GM18870 (cell line): ENCODE data around the gene WNT2.
A peak's percentile ranks its signal among the peaks of the same experiment; 100 is the strongest.
"Not testable (repeated sequence)": the region's sequence is repeated elsewhere in the genome, so short reads cannot be mapped to it uniquely, and the experiment has no call there.

Source experiments
- ATAC-seq: cut with Tn5 transposase; IDR thresholded peaks from one replicate; pipeline ENCODE4 v1.9.1; 2021; ENCODE audit warnings: moderate library complexity; ENCODE audit not compliant: unreplicated experiment

The WNT2 gene

GRCh38 chr7:117270371-117270770 lies 52.5 kb downstream of the WNT2 start:
- no peak for ATAC-seq

- no peak for ATAC-seq
Observed at GRCh38 chr7:117269886-117270285, 53.0 kb downstream of the WNT2 start.

- ATAC-seq = no peak
Observed at GRCh38 chr7:117269417-117269816, 53.4 kb downstream of the WNT2 start.

GRCh38 chr7:117264716-117265115 lies 58.1 kb downstream of the WNT2 start:
- ATAC-seq = no peak

GRCh38 chr7:117262546-117262945 lies 60.3 kb downstream of the WNT2 start:
- ATAC-seq = no peak

GRCh38 chr7:117259615-117260014 lies 63.2 kb downstream of the WNT2 start:
- ATAC-seq = no peak

GRCh38 chr7:117251687-117252086 lies 71.2 kb downstream of the WNT2 start:
- no peak for ATAC-seq

GRCh38 chr7:117250801-117251200 lies 72.1 kb downstream of the WNT2 start:
- ATAC-seq = no peak

- ATAC-seq = no peak
Observed at GRCh38 chr7:117250245-117250644, 72.6 kb downstream of the WNT2 start.

GRCh38 chr7:117249696-117250095 lies 73.2 kb downstream of the WNT2 start:
- no peak for ATAC-seq

GRCh38 chr7:117248829-117249228 lies 74.0 kb downstream of the WNT2 start:
- no peak for ATAC-seq

GRCh38 chr7:117247809-117248208 lies 75.0 kb downstream of the WNT2 start:
- no peak for ATAC-seq

GRCh38 chr7:117245703-117246102 lies 77.2 kb downstream of the WNT2 start:
- ATAC-seq = not testable (repeated sequence)

GRCh38 chr7:117243390-117243789 lies 79.5 kb downstream of the WNT2 start:
- no peak for ATAC-seq

GRCh38 chr7:117241088-117241487 lies 81.8 kb downstream of the WNT2 start:
- ATAC-seq = no peak

GRCh38 chr7:117238937-117239336 lies 83.9 kb downstream of the WNT2 start:
- ATAC-seq = no peak

GRCh38 chr7:117238472-117238871 lies 84.4 kb downstream of the WNT2 start:
- ATAC-seq = no peak

- no peak for ATAC-seq
Observed at GRCh38 chr7:117237646-117238045, 85.2 kb downstream of the WNT2 start.

GRCh38 chr7:117231047-117231359 lies 91.9 kb downstream of the WNT2 start:
- no peak for ATAC-seq

- peak; percentile 75 for ATAC-seq
Observed at GRCh38 chr7:117230276-117231046, 92.4 kb downstream of the WNT2 start.

- ATAC-seq = no peak
Observed at GRCh38 chr7:117229350-117229749, 93.5 kb downstream of the WNT2 start.

GRCh38 chr7:117227091-117227490 lies 95.8 kb downstream of the WNT2 start:
- ATAC-seq = no peak

GRCh38 chr7:117225536-117225935 lies 97.3 kb downstream of the WNT2 start:
- ATAC-seq = no peak
